Panc1 (cell line): ENCODE measurements around the gene WIF1. TPM values are rescaled to one million over a fixed set of nuclear protein-coding genes. Genes with fewer than 3 reads are reported as not detected.

ENCODE experiments used
- ATAC-seq: fragments of 200-7000 bp; cut with Tn5 transposase; 2 replicates; pipeline ENCODE4 v1.9.1; 2020; ENCODE audit warnings: mild to moderate bottlenecking, moderate library complexity
- BruUV-seq: library from RNA; stranded (reverse); fragments of 400-500 nt; replicated peaks from 2 replicates; lab custom pipeline; 2021; lab: Mats Ljungman, UMichigan
- CTCF ChIA-PET: fragments of 300-600 bp; sonication (Branson Sonifier 250); formaldehyde crosslinking; loops from one replicate; lab custom pipeline; 2022; ENCODE audit warnings: antibody characterized with exemption; lab: Charles Lee
- POLR2A ChIA-PET: fragments of 300-600 bp; sonication (Branson Sonifier 250); formaldehyde crosslinking; loops from one replicate; lab custom pipeline; 2022; ENCODE audit warnings: antibody characterized with exemption; lab: Charles Lee
- DNase-seq: peaks from one replicate; pipeline ENCODE4 v3.0.0-alpha.2; 2010; ENCODE audit warnings: low read depth, low spot score
- H3K27ac ChIP-seq: 2 replicates; pipeline ENCODE4 v1.5.1; 2011; ENCODE audit warnings: mild to moderate bottlenecking, low read length, inconsistent platforms
- H3K27me3 ChIP-seq: fragments of 200-500 bp; sonication (Bioruptor generic); 2 replicates; pipeline ENCODE4 v1.6.0; 2014; ENCODE audit warnings: low read length, inconsistent platforms; ENCODE audit not compliant: control insufficient read depth, insufficient read depth
- H3K36me3 ChIP-seq: fragments of 200-500 bp; sonication (Bioruptor generic); 2 replicates; pipeline ENCODE4 v1.5.1; 2014; ENCODE audit warnings: inconsistent platforms, mild to moderate bottlenecking, low read length, moderate library complexity; ENCODE audit not compliant: control insufficient read depth, insufficient read depth
- H3K4me1 ChIP-seq: 2 replicates; pipeline ENCODE4 v1.5.1; 2011; ENCODE audit warnings: inconsistent platforms, mild to moderate bottlenecking, low read length, moderate library complexity; ENCODE audit not compliant: control insufficient read depth, insufficient read depth
- H3K4me3 ChIP-seq, 2 experiments: 2 replicates each; pipeline ENCODE4 v1.5.1; 2011 to 2012; ENCODE audit warnings: low read depth in 2 of 2, low read length in 2 of 2, mild to moderate bottlenecking in 2 of 2, inconsistent platforms in 1 of 2, moderate library complexity in 1 of 2
- H3K9me3 ChIP-seq: fragments of 200-500 bp; sonication (Bioruptor generic); 2 replicates; pipeline ENCODE4 v1.5.1; 2014; ENCODE audit warnings: low read depth, mild to moderate bottlenecking, inconsistent platforms, low read length, moderate library complexity; ENCODE audit not compliant: control insufficient read depth, insufficient read depth
- POLR2AphosphoS5 ChIP-seq: IDR thresholded peaks from 2 replicates; pipeline ENCODE4 v1.6.1; 2012; ENCODE audit warnings: mild to moderate bottlenecking, low read depth, low read length, moderate library complexity
- SIN3A ChIP-seq: IDR thresholded peaks from 2 replicates; pipeline ENCODE4 v1.6.1; 2012; ENCODE audit warnings: low read depth, mild to moderate bottlenecking, low read length, moderate library complexity, borderline replicate concordance; ENCODE audit not compliant: insufficient read depth
- TCF7L2 ChIP-seq: IDR thresholded peaks from 2 replicates; pipeline ENCODE4 v1.6.1; 2011; ENCODE audit warnings: mild to moderate bottlenecking, low read depth, low read length, inconsistent platforms
- in situ Hi-C: cut with HindIII; loops from 2 replicates; pipeline ENCODE4 v1.10.0; 2016; ENCODE audit warnings: low sequenced_read_pairs, low pct_unique_long_range_greater_than_20kb
- intact Hi-C: fragments of 100-400 bp; cut with micrococcal nuclease; formaldehyde crosslinking; loops from one replicate; pipeline ENCODE4 v1.10.0; 2022; ENCODE audit not compliant: unreplicated experiment
- total RNA-seq: library from RNA; stranded (reverse); gene quantifications from one replicate; pipeline ENCODE4 v1.2.1, GENCODE V29; 2021; ENCODE audit not compliant: unreplicated experiment
- TF ChIP-seq, protein P1 (sequence below): fragments of 450-650 bp; IDR thresholded peaks from 2 replicates; pipeline ENCODE4 v1.5.1; 2017; ENCODE audit warnings: mild to moderate bottlenecking
- TF ChIP-seq, protein P2 (sequence below), 2 experiments: IDR thresholded peaks; 2 replicates each; pipeline ENCODE4 v1.6.1; 2011 to 2012; ENCODE audit warnings: low read depth in 2 of 2, control low read depth in 1 of 2, low read length in 1 of 2, mild to moderate bottlenecking in 1 of 2, moderate library complexity in 1 of 2; ENCODE audit not compliant: insufficient read depth in 1 of 2

Gene WIF1
- total RNA-seq, 1 experiment from 2014 or later = not detected

DNA sequence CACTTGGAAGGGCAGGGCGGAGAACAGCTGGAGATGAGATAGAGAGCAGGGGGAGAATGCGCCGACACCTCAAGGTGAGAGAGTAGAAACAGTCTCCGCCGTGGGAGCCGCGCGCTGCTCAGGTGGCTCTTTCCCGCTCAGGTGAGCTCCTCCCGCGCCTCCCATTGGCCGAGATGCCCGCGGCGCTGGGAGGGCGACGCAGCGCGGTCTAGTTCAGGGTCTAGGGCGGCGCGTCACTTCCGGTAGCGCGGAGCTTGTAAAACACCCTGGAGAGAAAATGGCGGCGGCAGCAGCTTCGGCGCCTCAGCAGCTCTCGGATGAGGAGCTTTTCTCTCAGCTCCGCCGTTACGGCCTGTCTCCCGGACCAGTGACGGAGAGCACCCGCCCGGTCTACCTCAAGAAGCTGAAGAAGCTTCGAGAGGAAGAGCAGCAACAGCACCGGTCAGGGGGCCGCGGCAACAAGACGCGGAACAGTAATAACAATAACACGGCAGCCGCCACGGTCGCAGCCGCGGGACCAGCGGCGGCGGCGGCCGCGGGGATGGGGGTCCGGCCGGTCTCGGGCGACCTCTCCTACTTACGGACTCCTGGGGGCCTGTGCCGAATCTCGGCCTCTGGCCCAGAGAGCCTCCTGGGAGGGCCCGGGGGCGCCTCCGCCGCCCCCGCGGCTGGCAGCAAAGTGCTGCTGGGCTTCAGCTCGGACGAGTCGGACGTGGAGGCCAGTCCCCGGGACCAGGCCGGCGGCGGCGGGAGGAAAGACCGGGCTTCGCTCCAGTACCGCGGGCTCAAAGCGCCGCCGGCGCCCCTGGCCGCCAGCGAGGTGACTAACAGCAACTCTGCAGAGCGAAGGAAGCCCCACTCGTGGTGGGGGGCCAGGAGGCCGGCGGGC lies 48.5 kb upstream of the WIF1 start, which contains the start of gene LEMD3:
LEMD3 (plus strand) TSS at position 264 of the 889 bp plus-strand sequence; CDS start at position 278, 14 bp downstream.
- in situ Hi-C loops = no loop called here
- Histone ChIP-seq H3K27ac (peak within 1 kb of the TSS; percentile 83), H3K27me3 (no peaks in the 10 kb centered on the region), H3K4me1 (peaks cover 13% of the 10 kb centered on the region), H3K36me3 (peaks cover 3% of the 10 kb centered on the region), H3K9me3 (no peaks in the 10 kb centered on the region), H3K4me3 (peak within 1 kb of the TSS; percentile 81 to 82)
- intact Hi-C loops = no loop called here
- ATAC-seq (peak; percentile 98), DNase-seq (peak; percentile 46)
- TF ChIP-seq, protein P1, sequence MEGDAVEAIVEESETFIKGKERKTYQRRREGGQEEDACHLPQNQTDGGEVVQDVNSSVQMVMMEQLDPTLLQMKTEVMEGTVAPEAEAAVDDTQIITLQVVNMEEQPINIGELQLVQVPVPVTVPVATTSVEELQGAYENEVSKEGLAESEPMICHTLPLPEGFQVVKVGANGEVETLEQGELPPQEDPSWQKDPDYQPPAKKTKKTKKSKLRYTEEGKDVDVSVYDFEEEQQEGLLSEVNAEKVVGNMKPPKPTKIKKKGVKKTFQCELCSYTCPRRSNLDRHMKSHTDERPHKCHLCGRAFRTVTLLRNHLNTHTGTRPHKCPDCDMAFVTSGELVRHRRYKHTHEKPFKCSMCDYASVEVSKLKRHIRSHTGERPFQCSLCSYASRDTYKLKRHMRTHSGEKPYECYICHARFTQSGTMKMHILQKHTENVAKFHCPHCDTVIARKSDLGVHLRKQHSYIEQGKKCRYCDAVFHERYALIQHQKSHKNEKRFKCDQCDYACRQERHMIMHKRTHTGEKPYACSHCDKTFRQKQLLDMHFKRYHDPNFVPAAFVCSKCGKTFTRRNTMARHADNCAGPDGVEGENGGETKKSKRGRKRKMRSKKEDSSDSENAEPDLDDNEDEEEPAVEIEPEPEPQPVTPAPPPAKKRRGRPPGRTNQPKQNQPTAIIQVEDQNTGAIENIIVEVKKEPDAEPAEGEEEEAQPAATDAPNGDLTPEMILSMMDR = no peak
- peak; percentile 79; the same call in 1 of the 2 replicates for TF ChIP-seq SIN3A
- peak; percentile 53 for TF ChIP-seq TCF7L2
- TF ChIP-seq POLR2AphosphoS5 = peak; percentile 84
- TF ChIP-seq, protein P2, sequence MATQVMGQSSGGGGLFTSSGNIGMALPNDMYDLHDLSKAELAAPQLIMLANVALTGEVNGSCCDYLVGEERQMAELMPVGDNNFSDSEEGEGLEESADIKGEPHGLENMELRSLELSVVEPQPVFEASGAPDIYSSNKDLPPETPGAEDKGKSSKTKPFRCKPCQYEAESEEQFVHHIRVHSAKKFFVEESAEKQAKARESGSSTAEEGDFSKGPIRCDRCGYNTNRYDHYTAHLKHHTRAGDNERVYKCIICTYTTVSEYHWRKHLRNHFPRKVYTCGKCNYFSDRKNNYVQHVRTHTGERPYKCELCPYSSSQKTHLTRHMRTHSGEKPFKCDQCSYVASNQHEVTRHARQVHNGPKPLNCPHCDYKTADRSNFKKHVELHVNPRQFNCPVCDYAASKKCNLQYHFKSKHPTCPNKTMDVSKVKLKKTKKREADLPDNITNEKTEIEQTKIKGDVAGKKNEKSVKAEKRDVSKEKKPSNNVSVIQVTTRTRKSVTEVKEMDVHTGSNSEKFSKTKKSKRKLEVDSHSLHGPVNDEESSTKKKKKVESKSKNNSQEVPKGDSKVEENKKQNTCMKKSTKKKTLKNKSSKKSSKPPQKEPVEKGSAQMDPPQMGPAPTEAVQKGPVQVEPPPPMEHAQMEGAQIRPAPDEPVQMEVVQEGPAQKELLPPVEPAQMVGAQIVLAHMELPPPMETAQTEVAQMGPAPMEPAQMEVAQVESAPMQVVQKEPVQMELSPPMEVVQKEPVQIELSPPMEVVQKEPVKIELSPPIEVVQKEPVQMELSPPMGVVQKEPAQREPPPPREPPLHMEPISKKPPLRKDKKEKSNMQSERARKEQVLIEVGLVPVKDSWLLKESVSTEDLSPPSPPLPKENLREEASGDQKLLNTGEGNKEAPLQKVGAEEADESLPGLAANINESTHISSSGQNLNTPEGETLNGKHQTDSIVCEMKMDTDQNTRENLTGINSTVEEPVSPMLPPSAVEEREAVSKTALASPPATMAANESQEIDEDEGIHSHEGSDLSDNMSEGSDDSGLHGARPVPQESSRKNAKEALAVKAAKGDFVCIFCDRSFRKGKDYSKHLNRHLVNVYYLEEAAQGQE (IDR thresholded peaks at IDR 0.05; ENCODE audit: insufficient read depth in 1 of 2, low read depth in 2 of 2, low read length in 1 of 2) = no peak; a peak in 1 of 4 replicates
- CTCF ChIA-PET = no interaction called here
- BruUV-seq = no TSS peak
- POLR2A ChIA-PET = interaction anchor here (0.6 to 1.4 kb wide), 3 partner anchors 10 to 1133 kb away, joined by 3 to 11 read pairs (median 4); no protein-coding TSS in a partner anchor

DNA sequence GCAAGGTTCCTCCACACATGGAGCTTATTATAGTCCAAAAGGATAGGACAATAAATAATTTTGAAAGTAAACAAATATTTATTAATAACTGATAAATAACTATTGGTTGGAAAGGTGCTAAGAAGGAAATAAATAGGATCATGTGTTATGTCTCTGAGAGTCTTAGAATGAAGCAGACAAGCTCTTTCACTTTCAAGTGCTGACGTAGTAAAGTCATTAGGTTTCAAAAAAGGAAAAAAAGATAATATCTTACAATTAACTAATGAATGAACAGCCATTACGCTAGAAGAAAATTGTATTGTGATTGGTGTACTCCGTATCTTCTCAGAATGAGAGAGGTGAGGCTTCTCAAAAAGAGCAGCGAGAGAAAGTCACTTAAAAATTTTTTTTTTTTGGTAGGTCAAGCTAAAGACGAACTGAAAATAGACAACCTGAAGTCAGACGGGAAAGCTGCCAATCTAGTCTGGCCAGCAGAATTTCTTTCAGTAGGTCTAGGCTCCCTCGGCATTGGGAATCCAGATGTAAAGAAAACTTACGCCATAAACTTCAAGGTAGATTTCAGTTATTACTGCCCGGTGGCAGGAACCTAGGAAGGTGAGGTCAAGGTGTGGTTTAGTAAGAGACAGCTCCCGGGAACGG lies 47.7 kb upstream of the WIF1 start:
- POLR2A ChIA-PET = interaction anchor here (0.6 to 1.4 kb wide), 3 partner anchors 11 to 1134 kb away, joined by 3 to 11 read pairs (median 4); no protein-coding TSS in a partner anchor
- intact Hi-C loops (no loop called here), in situ Hi-C loops (no loop called here)
- no peak for DNase-seq
- ATAC-seq = no peak; the same call in 1 of the 2 replicates
- H3K4me1 ChIP-seq = peaks cover 13% of the 10 kb centered on the region
- H3K27ac ChIP-seq = peak overlapping the region; percentile 83
- H3K36me3 ChIP-seq = peaks cover 2% of the 10 kb centered on the region
- no peaks in the 10 kb centered on the region for H3K27me3 ChIP-seq
- BruUV-seq = TSS peak; percentile 95
- no peaks in the 10 kb centered on the region for H3K9me3 ChIP-seq
- TF ChIP-seq SIN3A (no peak), TCF7L2 (no peak), POLR2AphosphoS5 (no peak)
- TF ChIP-seq, protein P1 = no peak
- TF ChIP-seq, protein P2 (IDR thresholded peaks at IDR 0.05; ENCODE audit: insufficient read depth in 1 of 2, low read depth in 2 of 2, low read length in 1 of 2) = no peak
- CTCF ChIA-PET = interaction anchor here (0.6 kb wide), 1 partner anchor 102 kb away, joined by 13 read pairs; no protein-coding TSS in a partner anchor
- H3K4me3 ChIP-seq = peak overlapping the region; percentile 81 to 82
